ENCODE data around the gene GRIN2D. TPM values are rescaled to one million over a fixed set of nuclear protein-coding genes. Genes with fewer than 3 reads are reported as not detected.
"Not testable (repeated sequence)": the region's sequence is repeated elsewhere in the genome, so short reads cannot be mapped to it uniquely, and the experiment has no call there.

The GRIN2D gene
- total RNA-seq, 1 donor from 2014 or later, result 0.68 TPM

- H3K9me3 Mint-ChIP-seq, result no peaks in the 10 kb centered on the region
- H3K27me3 Mint-ChIP-seq (ENCODE audit: low read depth), result no peaks in the 10 kb centered on the region
- H3K4me3 Mint-ChIP-seq, result no peak overlapping the region
- no peaks in the 10 kb centered on the region for H3K36me3 Mint-ChIP-seq (ENCODE audit: low read depth)
- H3K27ac Mint-ChIP-seq (ENCODE audit: unreplicated experiment), result no peak overlapping the region
- no peak for TF ChIP-seq CTCF (conservative IDR thresholded peaks at IDR 0.05)
- peaks cover 3% of the 10 kb centered on the region for H3K4me1 Mint-ChIP-seq
- no peak for DNase-seq (ENCODE audit: low read depth, low spot score)
Measured at GRCh38 chr19:48371367-48371766, 22.1 kb upstream of the GRIN2D start.

- DNase-seq (ENCODE audit: low read depth, low spot score); H3K27me3 Mint-ChIP-seq (ENCODE audit: low read depth); H3K9me3 Mint-ChIP-seq; H3K4me3 Mint-ChIP-seq; H3K27ac Mint-ChIP-seq (ENCODE audit: unreplicated experiment); H3K36me3 Mint-ChIP-seq (ENCODE audit: low read depth); H3K4me1 Mint-ChIP-seq: not testable (repeated sequence)
Measured at GRCh38 chr19:48371771-48372170, 21.7 kb upstream of the GRIN2D start.

GRCh38 chr19:48372904-48373303 lies 20.6 kb upstream of the GRIN2D start:
- DNase-seq (ENCODE audit: low read depth, low spot score), result no peak
- H3K4me1 Mint-ChIP-seq, result peaks cover 3% of the 10 kb centered on the region
- H3K27ac Mint-ChIP-seq (ENCODE audit: unreplicated experiment), result peak overlapping the region; percentile 72
- H3K4me3 Mint-ChIP-seq, result no peak overlapping the region
- H3K27me3 Mint-ChIP-seq (ENCODE audit: low read depth), result no peaks in the 10 kb centered on the region
- no peaks in the 10 kb centered on the region for H3K9me3 Mint-ChIP-seq
- TF ChIP-seq CTCF (conservative IDR thresholded peaks at IDR 0.05), result no peak
- no peaks in the 10 kb centered on the region for H3K36me3 Mint-ChIP-seq (ENCODE audit: low read depth)

- TF ChIP-seq CTCF (conservative IDR thresholded peaks at IDR 0.05), result no peak
- H3K27me3 Mint-ChIP-seq (ENCODE audit: low read depth), result no peaks in the 10 kb centered on the region
- H3K9me3 Mint-ChIP-seq, result no peaks in the 10 kb centered on the region
- peaks cover 3% of the 10 kb centered on the region for H3K4me1 Mint-ChIP-seq
- H3K36me3 Mint-ChIP-seq (ENCODE audit: low read depth), result no peaks in the 10 kb centered on the region
- no peak overlapping the region for H3K27ac Mint-ChIP-seq (ENCODE audit: unreplicated experiment)
- H3K4me3 Mint-ChIP-seq, result no peak overlapping the region
- no peak for DNase-seq (ENCODE audit: low read depth, low spot score)
Measured at GRCh38 chr19:48373567-48373966, 19.9 kb upstream of the GRIN2D start.

- no peaks in the 10 kb centered on the region for H3K9me3 Mint-ChIP-seq
- no peak overlapping the region for H3K4me3 Mint-ChIP-seq
- H3K36me3 Mint-ChIP-seq (ENCODE audit: low read depth), result no peaks in the 10 kb centered on the region
- H3K4me1 Mint-ChIP-seq, result peaks cover 3% of the 10 kb centered on the region
- no peak for DNase-seq (ENCODE audit: low read depth, low spot score)
- TF ChIP-seq CTCF (conservative IDR thresholded peaks at IDR 0.05), result no peak
- no peak overlapping the region for H3K27ac Mint-ChIP-seq (ENCODE audit: unreplicated experiment)
- no peaks in the 10 kb centered on the region for H3K27me3 Mint-ChIP-seq (ENCODE audit: low read depth)
Measured at GRCh38 chr19:48378194-48378570, 15.3 kb upstream of the GRIN2D start.

GRCh38 chr19:48379058-48379457 lies 14.4 kb upstream of the GRIN2D start:
- Mint-ChIP-seq H3K36me3 (ENCODE audit: low read depth) (peaks cover 1% of the 10 kb centered on the region), H3K4me1 (peaks cover 3% of the 10 kb centered on the region), H3K4me3 (no peak overlapping the region), H3K27me3 (ENCODE audit: low read depth) (no peaks in the 10 kb centered on the region), H3K9me3 (no peaks in the 10 kb centered on the region), H3K27ac (ENCODE audit: unreplicated experiment) (no peak overlapping the region)
- no peak for TF ChIP-seq CTCF (conservative IDR thresholded peaks at IDR 0.05)
- no peak for DNase-seq (ENCODE audit: low read depth, low spot score)

Measured in neural crest cell (in vitro differentiated cells).